SK-N-SH treated with all-trans-retinoic acid at 6 μM for 48 hours (cell line): ENCODE measurements around the gene PSMB7.

Experiments
- ATAC-seq: fragments of 200-7000 bp; cut with Tn5 transposase; 3 replicates; pipeline ENCODE4 v1.9.1; 2020; ENCODE audit warnings: mild to moderate bottlenecking, moderate library complexity
- ARNTL ChIP-seq: fragments of 450-650 bp; formaldehyde crosslinking; IDR thresholded peaks from 2 replicates; pipeline ENCODE4 v1.5.0; 2020; ENCODE audit warnings: low read depth, mild to moderate bottlenecking, moderate library complexity, borderline replicate concordance
- BACH2 ChIP-seq: fragments of 250-450 bp; sonication (Bioruptor Pico); IDR thresholded peaks from 2 replicates; pipeline ENCODE4 v1.9.0; 2021; ENCODE audit warnings: mild to moderate bottlenecking, borderline replicate concordance
- CREB5 ChIP-seq: fragments of 250-450 bp; sonication (Bioruptor Pico); IDR thresholded peaks from 2 replicates; pipeline ENCODE4 v1.5.1; 2020; ENCODE audit warnings: low read depth, mild to moderate bottlenecking, moderate library complexity
- ESRRG ChIP-seq: fragments of 250-450 bp; sonication (Bioruptor Pico); IDR thresholded peaks from 2 replicates; pipeline ENCODE4 v1.6.1; 2021; ENCODE audit warnings: mild to moderate bottlenecking
- GLIS3 ChIP-seq: fragments of 250-450 bp; sonication (Bioruptor Pico); IDR thresholded peaks from 2 replicates; pipeline ENCODE4 v1.5.0; 2020; ENCODE audit warnings: mild to moderate bottlenecking, moderate library complexity
- ISL1 ChIP-seq: fragments of 250-450 bp; sonication (Bioruptor Pico); IDR thresholded peaks from 2 replicates; pipeline ENCODE4 v2.1.2; 2022; ENCODE audit warnings: mild to moderate bottlenecking, moderate library complexity
- POU6F1 ChIP-seq: fragments of 250-450 bp; sonication (Bioruptor Pico); IDR thresholded peaks from 2 replicates; pipeline ENCODE4 v1.8.0; 2021; ENCODE audit warnings: low read depth, mild to moderate bottlenecking, moderate library complexity, borderline replicate concordance
- PPARA ChIP-seq: fragments of 250-450 bp; sonication (Bioruptor Pico); IDR thresholded peaks from 2 replicates; pipeline ENCODE4 v1.5.0; 2020; ENCODE audit warnings: mild to moderate bottlenecking, borderline replicate concordance
- RARB ChIP-seq: fragments of 250-450 bp; sonication (Bioruptor Pico); IDR thresholded peaks from 2 replicates; pipeline ENCODE4 v1.8.0; 2021; ENCODE audit warnings: mild to moderate bottlenecking, moderate library complexity
- SNAI2 ChIP-seq: fragments of 250-450 bp; sonication (Bioruptor Pico); IDR thresholded peaks from 2 replicates; pipeline ENCODE4 v1.5.0; 2020; ENCODE audit warnings: mild to moderate bottlenecking, moderate library complexity
- TCF4 ChIP-seq: fragments of 250-450 bp; sonication (Bioruptor Pico); IDR thresholded peaks from 2 replicates; pipeline ENCODE4 v1.8.0; 2021; ENCODE audit warnings: mild to moderate bottlenecking, moderate library complexity, borderline replicate concordance
- TOX ChIP-seq: fragments of 250-450 bp; sonication (Bioruptor Pico); IDR thresholded peaks from 2 replicates; pipeline ENCODE4 v1.8.0; 2021; ENCODE audit warnings: mild to moderate bottlenecking, moderate library complexity, borderline replicate concordance
- ZFP30 ChIP-seq: fragments of 450-650 bp; formaldehyde crosslinking; IDR thresholded peaks from 2 replicates; pipeline ENCODE4 v1.5.0; 2022; ENCODE audit warnings: mild to moderate bottlenecking, moderate library complexity
- ZNF565 ChIP-seq: fragments of 450-650 bp; formaldehyde crosslinking; conservative IDR thresholded peaks from 2 replicates; pipeline ENCODE4 v1.5.0; 2020; ENCODE audit warnings: low read depth, mild to moderate bottlenecking, moderate library complexity
- ZNF70 ChIP-seq: fragments of 450-650 bp; formaldehyde crosslinking; IDR thresholded peaks from 2 replicates; pipeline ENCODE4 v1.5.0; 2020; ENCODE audit warnings: mild to moderate bottlenecking, moderate library complexity
- ZNF8 ChIP-seq: fragments of 450-650 bp; formaldehyde crosslinking; IDR thresholded peaks from 2 replicates; pipeline ENCODE4 v1.5.0; 2020; ENCODE audit warnings: mild to moderate bottlenecking, moderate library complexity
- TF ChIP-seq, protein P1 (sequence below): fragments of 250-450 bp; sonication (Bioruptor Pico); IDR thresholded peaks from 2 replicates; pipeline ENCODE4 v1.8.0; 2020; ENCODE audit warnings: mild to moderate bottlenecking, moderate library complexity, borderline replicate concordance
- TF ChIP-seq, protein P2 (sequence below): fragments of 250-450 bp; sonication (Bioruptor Pico); IDR thresholded peaks from 2 replicates; pipeline ENCODE4 v1.5.0; 2020; ENCODE audit warnings: mild to moderate bottlenecking, moderate library complexity
- TF ChIP-seq, protein P3 (sequence below): fragments of 250-450 bp; sonication (Bioruptor Pico); IDR thresholded peaks from 2 replicates; pipeline ENCODE4 v1.5.1; 2021; ENCODE audit warnings: mild to moderate bottlenecking, moderate library complexity

Gene PSMB7

DNA sequence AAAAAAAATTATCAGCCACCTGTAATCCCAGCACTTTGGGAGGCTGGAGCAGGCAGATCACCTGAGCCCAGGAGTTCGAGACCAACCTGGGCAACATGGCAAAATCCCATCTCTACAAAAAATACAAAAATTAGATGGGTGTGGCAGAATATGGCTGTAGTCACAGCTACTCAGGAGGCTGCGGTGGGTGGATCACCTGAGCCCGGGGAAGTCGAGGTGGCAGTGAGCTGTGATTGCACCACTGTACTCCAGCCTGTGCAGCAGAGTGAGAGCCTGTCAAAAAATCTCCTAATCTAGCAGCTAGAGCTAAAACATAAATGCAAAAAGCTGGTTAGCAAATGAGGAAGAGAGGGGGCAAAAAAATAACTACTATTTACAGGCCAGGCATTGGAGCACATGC lies 12.0 kb downstream of the PSMB7 start:
- no peak for ATAC-seq
- TF ChIP-seq ZNF565 (no peak), TCF4 (CRISPR knock-in tag) (no peak), PPARA (CRISPR knock-in tag) (no peak), POU6F1 (CRISPR knock-in tag) (no peak), ISL1 (CRISPR knock-in tag) (no peak), ESRRG (no peak), SNAI2 (no peak), ARNTL (CRISPR knock-in tag) (no peak), TOX (CRISPR knock-in tag) (no peak), RARB (CRISPR knock-in tag) (no peak), BACH2 (CRISPR knock-in tag) (no peak), GLIS3 (no peak), ZFP30 (CRISPR knock-in tag) (no peak), ZNF8 (CRISPR knock-in tag) (no peak), CREB5 (CRISPR knock-in tag) (no peak)
- TF ChIP-seq, protein P1, sequence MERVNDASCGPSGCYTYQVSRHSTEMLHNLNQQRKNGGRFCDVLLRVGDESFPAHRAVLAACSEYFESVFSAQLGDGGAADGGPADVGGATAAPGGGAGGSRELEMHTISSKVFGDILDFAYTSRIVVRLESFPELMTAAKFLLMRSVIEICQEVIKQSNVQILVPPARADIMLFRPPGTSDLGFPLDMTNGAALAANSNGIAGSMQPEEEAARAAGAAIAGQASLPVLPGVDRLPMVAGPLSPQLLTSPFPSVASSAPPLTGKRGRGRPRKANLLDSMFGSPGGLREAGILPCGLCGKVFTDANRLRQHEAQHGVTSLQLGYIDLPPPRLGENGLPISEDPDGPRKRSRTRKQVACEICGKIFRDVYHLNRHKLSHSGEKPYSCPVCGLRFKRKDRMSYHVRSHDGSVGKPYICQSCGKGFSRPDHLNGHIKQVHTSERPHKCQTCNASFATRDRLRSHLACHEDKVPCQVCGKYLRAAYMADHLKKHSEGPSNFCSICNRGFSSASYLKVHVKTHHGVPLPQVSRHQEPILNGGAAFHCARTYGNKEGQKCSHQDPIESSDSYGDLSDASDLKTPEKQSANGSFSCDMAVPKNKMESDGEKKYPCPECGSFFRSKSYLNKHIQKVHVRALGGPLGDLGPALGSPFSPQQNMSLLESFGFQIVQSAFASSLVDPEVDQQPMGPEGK (CRISPR knock-in tag) = no peak
- TF ChIP-seq, protein P2, sequence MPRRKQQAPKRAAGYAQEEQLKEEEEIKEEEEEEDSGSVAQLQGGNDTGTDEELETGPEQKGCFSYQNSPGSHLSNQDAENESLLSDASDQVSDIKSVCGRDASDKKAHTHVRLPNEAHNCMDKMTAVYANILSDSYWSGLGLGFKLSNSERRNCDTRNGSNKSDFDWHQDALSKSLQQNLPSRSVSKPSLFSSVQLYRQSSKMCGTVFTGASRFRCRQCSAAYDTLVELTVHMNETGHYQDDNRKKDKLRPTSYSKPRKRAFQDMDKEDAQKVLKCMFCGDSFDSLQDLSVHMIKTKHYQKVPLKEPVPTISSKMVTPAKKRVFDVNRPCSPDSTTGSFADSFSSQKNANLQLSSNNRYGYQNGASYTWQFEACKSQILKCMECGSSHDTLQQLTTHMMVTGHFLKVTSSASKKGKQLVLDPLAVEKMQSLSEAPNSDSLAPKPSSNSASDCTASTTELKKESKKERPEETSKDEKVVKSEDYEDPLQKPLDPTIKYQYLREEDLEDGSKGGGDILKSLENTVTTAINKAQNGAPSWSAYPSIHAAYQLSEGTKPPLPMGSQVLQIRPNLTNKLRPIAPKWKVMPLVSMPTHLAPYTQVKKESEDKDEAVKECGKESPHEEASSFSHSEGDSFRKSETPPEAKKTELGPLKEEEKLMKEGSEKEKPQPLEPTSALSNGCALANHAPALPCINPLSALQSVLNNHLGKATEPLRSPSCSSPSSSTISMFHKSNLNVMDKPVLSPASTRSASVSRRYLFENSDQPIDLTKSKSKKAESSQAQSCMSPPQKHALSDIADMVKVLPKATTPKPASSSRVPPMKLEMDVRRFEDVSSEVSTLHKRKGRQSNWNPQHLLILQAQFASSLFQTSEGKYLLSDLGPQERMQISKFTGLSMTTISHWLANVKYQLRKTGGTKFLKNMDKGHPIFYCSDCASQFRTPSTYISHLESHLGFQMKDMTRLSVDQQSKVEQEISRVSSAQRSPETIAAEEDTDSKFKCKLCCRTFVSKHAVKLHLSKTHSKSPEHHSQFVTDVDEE (CRISPR knock-in tag) = no peak
- TF ChIP-seq, protein P3, sequence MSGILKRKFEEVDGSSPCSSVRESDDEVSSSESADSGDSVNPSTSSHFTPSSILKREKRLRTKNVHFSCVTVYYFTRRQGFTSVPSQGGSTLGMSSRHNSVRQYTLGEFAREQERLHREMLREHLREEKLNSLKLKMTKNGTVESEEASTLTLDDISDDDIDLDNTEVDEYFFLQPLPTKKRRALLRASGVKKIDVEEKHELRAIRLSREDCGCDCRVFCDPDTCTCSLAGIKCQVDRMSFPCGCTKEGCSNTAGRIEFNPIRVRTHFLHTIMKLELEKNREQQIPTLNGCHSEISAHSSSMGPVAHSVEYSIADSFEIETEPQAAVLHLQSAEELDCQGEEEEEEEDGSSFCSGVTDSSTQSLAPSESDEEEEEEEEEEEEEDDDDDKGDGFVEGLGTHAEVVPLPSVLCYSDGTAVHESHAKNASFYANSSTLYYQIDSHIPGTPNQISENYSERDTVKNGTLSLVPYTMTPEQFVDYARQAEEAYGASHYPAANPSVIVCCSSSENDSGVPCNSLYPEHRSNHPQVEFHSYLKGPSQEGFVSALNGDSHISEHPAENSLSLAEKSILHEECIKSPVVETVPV (CRISPR knock-in tag) = no peak

GRCh38 chr9:124399968-124400940 lies 15.0 kb downstream of the PSMB7 start:
- TF ChIP-seq ISL1 (CRISPR knock-in tag) (no peak), POU6F1 (CRISPR knock-in tag) (no peak), RARB (CRISPR knock-in tag) (no peak), ZNF70 (no peak)
- no peak for ATAC-seq
